ENCODE data around the gene USP24.

The USP24 gene, protein sequence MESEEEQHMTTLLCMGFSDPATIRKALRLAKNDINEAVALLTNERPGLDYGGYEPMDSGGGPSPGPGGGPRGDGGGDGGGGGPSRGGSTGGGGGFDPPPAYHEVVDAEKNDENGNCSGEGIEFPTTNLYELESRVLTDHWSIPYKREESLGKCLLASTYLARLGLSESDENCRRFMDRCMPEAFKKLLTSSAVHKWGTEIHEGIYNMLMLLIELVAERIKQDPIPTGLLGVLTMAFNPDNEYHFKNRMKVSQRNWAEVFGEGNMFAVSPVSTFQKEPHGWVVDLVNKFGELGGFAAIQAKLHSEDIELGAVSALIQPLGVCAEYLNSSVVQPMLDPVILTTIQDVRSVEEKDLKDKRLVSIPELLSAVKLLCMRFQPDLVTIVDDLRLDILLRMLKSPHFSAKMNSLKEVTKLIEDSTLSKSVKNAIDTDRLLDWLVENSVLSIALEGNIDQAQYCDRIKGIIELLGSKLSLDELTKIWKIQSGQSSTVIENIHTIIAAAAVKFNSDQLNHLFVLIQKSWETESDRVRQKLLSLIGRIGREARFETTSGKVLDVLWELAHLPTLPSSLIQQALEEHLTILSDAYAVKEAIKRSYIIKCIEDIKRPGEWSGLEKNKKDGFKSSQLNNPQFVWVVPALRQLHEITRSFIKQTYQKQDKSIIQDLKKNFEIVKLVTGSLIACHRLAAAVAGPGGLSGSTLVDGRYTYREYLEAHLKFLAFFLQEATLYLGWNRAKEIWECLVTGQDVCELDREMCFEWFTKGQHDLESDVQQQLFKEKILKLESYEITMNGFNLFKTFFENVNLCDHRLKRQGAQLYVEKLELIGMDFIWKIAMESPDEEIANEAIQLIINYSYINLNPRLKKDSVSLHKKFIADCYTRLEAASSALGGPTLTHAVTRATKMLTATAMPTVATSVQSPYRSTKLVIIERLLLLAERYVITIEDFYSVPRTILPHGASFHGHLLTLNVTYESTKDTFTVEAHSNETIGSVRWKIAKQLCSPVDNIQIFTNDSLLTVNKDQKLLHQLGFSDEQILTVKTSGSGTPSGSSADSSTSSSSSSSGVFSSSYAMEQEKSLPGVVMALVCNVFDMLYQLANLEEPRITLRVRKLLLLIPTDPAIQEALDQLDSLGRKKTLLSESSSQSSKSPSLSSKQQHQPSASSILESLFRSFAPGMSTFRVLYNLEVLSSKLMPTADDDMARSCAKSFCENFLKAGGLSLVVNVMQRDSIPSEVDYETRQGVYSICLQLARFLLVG (N-terminal part only)

GRCh38 chr1:55215194-55216021 lies at the start of gene USP24:
TSS of gene USP24 (minus strand) at chr1:55215364. CDS start at chr1:55215113, 251 bp downstream.
- DNase-seq: peak; percentile 35

DNA sequence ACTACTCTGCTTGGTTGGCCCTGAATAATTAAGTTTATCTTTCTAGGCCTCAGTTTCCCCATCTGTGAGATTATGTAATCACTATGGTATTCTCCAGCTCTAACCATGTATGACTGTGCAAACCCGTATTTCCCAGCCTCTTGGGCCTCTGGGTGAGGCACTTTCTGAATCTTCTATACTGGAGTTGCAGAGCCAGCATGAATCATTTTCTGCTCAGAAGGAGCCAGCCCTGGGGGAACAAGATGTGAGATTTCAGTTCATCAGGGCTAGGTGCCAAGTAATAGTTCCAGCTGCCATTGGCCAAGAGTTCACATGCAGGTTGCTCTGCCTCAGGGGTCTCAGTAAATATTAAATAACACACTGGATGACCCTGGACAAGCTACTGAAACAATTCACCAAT lies 47.7 kb upstream of the USP24 start:
- no peak for DNase-seq

DNA sequence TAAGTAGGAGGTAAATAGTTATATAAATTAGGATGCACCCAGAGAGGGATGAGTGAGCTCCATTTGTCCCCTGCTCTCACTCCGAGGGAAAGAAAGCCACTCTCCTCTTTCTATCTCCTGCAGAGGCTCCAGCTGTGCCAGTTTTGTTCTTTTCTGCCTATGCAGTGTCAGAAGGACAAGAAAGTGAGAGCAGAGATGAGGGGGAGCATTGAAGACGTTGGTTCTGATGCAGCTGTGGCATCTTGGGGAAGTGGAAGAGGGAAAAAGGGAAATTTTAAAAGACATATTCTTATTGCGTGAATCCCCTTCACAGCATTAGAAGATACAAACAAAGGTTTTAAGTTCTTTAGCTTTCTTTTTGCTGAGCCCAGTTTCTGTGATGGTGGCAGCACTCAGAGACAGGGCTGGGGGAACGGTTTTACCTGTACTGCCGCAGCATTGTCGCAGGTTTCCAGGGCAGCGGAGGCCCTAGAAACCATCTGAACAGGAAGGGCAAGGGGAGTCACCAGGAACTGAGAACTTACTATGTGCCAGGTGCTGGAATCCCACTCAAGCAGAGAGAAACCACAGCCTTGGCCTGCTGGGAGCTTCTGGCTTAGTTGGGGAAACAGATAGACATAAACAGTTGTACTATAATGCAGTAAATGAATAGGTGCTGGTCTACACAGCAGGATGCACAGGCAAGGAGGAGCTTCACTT lies 44.9 kb upstream of the USP24 start:
- DNase-seq: no peak

GRCh38 chr1:55257958-55258357 lies 42.8 kb upstream of the USP24 start:
- no peak for DNase-seq

GRCh38 chr1:55255901-55256300 lies 40.7 kb upstream of the USP24 start:
- no peak for DNase-seq

GRCh38 chr1:55252942-55253589 lies 37.9 kb upstream of the USP24 start:
- no peak for DNase-seq

- DNase-seq: no peak
These were observed 35.4 kb upstream of the USP24 start for GRCh38 chr1:55250399-55251075.

DNA sequence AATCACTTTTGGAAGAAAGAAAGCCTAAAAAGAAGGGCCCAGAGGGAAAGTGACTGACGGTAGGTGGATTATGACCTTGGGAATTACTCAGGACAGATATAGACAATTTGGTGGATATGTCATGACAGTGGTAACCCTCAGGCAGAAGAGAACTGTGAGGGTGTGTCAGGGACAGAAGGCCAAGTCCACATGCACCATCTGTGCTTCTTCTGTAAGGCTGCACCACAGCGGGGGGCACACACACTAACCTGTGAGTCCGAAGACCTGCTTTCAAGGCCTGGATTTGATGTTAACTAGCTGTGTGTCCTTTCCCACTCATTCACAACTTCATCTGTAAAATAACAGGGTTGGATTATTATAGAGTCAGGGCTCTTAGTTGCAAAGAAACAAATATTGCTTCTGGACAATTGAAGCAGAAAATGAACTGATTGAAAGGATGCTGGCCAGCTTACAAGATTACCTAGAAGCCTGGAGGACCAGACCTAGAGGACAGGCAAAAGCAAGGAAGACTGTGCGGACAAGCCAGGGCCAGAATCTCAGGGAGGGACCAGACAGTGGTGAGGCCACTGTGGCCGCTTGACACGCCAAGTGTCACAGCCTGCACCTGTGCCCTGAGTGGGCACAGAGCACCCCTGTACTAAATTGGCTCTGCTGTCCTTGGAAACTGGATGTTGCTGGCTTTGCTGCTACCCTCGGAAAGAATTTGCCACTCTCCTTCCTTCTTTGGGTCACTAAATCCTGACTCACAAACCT lies 34.7 kb upstream of the USP24 start:
- no peak for DNase-seq

GRCh38 chr1:55246896-55247295 lies 31.7 kb upstream of the USP24 start:
- DNase-seq: no peak

- DNase-seq: no peak
These were observed 31.2 kb upstream of the USP24 start for GRCh38 chr1:55246331-55246730.

- no peak for DNase-seq
These were observed 30.6 kb upstream of the USP24 start for GRCh38 chr1:55245781-55246180.

DNA sequence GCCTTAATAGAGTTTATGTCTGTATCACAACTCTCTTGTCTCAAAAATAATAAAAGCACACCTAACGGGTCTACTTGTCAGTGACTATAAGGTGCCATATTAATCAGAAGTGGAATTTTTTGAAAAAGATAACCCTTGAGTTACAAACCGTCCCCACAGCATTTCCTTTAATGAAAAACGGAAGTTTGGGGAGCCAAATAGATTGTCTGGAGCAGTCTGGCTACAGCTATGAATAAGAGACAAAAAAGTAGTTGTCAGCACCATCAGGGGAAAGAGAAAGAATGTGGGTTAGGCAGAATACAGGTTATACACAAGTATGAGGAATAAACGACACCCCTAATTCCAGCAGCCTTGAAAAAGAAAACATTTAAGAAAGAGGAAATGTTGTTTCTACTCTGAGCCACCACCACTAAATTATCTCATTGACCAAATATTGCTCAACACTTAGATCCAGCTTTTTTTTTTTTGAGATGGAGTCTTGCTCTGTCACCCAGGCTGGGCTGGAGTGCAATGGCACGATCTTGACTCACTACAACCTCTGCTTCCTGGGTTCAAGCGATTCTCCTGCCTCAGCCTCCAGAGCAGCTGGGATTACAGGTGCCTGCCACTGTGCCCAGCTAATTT lies 29.4 kb upstream of the USP24 start:
- DNase-seq: no peak

DNA sequence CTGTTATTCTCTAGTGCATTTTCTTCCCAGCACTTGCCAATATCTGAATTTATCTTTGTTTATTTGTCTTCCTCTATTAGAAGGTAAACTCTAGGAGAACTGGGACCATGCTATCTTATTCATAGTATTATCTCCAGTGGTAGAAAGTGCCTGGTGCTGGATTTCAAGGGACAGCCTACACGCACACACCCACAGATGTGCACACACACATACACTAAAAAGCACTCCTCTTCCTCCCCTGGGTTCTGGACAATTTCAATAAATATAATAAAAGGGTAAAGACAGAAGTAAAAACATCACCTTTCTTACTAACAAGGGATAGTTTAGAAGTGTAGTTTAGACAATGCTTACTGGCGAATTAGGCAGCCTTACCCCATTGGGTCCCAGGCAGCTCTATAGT lies 28.5 kb upstream of the USP24 start:
- no peak for DNase-seq

GRCh38 chr1:55239548-55239947 lies 24.4 kb upstream of the USP24 start:
- DNase-seq: no peak

- peak; percentile 61 for DNase-seq
These were observed 20.6 kb upstream of the USP24 start for GRCh38 chr1:55235722-55236121.

GRCh38 chr1:55234016-55234415 lies 18.9 kb upstream of the USP24 start:
- no peak for DNase-seq

GRCh38 chr1:55233145-55233777 lies 18.1 kb upstream of the USP24 start:
- DNase-seq: no peak

DNA sequence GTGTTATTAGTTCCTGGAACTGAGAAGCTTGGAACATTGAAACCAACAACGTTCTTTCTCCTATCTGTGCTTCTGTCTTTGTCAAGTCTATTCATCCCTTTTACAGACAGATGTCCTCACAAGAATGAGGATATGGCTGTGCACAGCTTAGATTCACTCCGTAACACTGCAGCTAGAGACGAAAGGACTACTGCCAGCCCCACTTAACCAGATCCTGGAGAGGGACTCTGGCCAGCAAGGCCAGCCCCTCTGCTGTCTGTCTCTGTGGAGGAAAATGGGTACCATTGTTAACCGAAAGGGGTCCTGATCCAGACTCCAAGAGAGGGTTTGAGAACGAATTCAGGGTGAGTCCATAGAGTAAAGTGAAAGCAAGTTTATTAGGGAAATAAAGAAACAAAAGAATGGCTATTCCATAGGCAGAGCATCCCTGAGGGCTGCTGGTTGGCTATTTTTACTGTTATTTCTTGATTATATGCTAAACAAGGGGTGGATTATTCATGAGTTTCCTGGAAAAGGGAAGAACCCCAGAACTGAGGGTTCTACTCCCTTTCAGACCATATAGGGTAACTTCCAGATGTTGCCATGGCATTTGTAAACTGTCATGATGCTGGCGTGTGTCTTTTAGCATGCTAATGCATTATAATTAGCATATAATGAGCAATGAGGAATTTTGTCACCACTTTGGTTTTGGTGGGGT lies 17.4 kb upstream of the USP24 start:
- DNase-seq: no peak
